Activated CD4-positive, alpha-beta T cell treated with anti-CD3 and anti-CD28 coated beads, Interleukin-2, amount 50 U/mL, for 16 hours (primary cell): ENCODE data around the gene EYA2.

Source experiments
- DNase-seq: peaks from one replicate; pipeline ENCODE4 v3.0.0-alpha.2; 2020

The EYA2 gene

DNA sequence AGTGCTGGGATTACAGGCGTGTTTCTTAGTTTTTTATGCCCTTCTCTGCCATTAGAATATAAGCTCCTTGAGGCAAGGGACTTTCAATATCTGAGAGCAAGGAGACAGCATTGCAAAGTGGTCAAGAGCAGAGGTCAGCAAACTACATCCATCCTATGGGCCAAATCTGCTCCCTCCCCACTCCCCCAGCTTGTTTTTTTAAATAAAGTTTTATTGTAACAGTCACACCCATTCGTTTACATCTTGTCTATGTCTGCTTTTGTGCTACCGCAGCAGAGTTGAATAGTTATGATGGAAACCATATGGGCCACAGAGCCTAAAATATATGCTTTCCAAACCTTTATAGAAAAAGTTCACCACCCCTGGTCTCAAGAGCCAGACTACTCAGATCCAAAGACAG is 227.9 kb downstream of the EYA2 start:
- DNase-seq, result no peak

DNA sequence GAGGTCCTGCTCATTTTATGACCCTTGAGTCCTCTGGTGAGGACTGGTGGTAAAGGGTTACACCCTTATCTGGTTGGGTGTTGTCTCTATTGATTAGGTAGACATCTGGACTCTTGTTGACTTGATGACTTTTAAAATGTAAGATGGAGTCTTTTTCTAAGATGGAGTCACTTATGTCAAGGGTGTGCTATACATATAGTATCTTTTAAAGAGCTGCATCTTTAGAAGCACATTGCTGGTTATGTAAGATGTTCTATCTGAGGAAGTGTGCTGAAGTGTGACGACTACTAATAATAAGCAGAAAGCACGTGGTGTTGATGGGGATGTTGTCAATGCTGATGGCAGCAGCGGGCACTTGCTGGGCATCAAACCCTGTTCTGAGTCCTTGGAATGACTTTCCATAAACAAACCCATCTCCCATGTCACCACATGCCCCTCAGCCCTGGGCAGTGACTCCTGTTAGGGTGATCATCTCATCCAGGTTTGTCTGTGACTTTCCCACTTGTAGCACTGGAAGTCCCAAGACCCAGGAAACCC is 229.6 kb downstream of the EYA2 start:
- no peak for DNase-seq

DNA sequence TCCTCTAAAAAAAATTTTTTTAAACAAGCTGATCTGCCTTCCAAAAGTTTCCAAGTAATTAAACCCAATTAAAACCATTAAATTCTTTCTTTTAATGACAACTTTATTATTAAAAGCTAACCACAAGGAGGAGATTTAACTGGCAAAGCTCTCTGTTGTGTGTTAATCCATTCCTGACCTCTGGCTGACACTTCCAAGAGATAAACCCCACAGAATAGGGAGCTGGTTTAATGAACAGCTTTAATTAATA is 230.8 kb downstream of the EYA2 start:
- DNase-seq, result no peak

DNA sequence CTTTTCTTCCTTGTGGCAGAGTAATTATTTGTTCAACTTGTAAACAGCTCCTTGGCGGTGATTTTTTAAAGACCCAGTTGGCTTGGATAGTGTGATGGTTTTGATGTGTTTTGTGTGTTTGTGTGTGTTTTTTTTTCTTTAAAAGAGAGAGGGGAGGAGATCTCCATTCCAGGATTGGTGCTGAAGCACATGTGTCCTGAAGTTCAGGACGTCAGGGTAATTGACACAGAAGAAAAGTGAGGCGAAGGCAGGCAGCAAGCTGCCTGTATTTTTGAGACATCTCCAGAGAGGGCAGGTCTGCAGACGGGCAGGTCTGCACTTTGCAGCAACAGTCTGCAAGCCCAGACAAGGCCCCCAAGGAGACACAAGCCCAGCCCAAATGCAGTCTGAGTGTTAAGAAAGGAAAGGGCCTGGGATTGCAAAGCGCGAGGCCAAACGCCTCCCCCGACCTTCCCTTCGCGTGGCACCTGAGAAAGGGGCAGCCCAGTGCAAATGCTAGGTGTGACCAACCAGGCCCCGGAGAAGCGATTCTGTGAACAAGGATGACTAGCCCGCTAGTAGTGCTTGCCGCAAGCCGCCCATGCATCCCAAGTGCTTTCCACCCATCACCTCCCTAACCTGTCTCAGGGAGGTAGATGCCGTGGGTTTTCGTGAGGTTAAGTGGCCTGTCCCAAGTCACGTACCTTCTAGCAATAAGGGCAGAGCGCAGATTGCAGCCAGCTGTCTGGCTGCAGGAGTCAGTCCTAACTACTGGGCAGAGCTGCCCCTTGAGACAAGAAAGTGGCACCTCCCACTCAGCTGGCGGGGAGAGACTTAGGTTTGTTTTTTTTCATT is 231.3 kb downstream of the EYA2 start:
- no peak for DNase-seq

GRCh38 chr20:47126709-47127108 is 232.1 kb downstream of the EYA2 start:
- DNase-seq, result no peak

- DNase-seq, result no peak
These were observed 232.9 kb downstream of the EYA2 start for GRCh38 chr20:47127546-47127945.

DNA sequence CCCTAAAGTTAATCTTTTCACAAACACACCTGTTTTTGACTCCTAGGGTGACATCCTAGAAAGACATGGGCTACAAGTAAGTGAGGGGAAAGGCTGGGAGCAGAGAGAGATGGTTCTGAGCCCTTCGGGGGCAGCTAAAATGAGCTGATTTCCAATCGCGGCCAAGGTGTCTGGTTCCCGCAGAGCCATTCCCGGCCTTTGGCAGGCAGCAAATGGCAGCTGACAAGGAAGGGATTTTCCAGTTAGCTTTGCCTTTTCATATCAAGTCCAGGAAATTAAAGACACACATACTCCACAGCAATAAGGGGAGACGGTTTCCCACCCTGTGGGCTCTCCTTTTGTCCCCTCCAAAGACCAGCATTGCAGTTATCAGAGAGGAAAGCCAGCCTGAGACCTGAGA is 233.4 kb downstream of the EYA2 start:
- DNase-seq, result no peak

GRCh38 chr20:47129306-47129705 is 234.7 kb downstream of the EYA2 start:
- DNase-seq, result no peak

DNA sequence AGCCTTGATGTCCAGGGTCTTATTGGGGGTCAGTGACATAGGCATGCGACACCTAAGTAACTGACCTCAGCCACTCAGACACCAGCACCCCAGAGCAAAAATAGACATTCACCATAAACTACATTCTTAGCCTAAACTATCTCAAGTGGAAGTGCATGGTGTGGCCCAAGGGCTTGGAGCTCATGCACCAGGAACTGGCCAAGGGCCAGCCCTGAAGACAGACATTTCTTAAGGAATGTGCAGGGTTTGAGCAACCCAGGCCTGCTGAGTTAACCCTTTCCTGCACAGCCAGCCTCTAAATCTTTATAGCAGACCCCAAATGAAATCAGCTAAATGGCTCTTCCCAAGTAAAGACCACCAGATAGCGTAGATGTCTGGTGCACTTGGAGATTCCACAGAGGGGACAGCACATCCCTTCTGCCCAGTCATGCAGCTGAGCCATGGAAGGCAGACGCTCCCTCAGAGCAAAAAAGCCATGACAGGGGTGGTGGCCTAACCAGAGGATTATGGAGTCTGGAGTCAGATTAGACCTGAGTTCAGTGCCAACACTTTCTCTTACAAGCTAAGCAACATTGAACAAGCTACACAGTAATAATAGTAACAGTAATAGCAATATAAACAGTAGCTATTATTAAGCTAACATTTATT is 239.3 kb downstream of the EYA2 start:
- DNase-seq, result no peak

GRCh38 chr20:47136782-47137181 is 242.1 kb downstream of the EYA2 start:
- DNase-seq, result no peak

DNA sequence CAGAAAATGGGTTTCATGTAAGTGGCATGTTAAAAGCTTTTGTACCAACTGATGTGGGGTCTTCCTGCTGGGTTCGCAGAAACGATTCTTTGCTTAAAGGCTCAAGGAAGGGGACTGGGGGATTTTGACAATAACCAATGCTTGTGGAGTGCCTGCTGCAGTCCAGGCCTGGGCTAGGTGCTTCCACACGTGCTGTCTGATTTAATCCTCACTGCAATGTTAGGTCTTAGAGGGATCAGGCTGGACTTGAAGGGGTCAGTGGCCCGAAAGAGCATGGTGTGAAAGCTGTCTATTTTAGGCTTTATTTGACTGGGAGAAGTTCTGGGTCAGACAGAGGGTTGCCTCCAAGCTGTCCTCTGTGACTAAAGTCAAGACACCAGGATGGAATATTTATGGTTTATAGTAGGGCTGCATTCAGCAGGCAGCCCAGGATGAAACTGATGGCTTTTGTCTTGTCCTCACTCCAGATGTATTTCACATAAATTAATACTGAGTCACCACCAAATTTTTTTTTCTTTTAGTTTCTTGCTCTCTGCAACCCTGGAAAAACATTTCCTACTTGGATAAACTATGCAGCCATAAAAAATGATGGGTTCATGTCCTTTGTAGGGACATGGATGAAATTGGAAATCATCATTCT is 242.7 kb downstream of the EYA2 start:
- no peak for DNase-seq

DNA sequence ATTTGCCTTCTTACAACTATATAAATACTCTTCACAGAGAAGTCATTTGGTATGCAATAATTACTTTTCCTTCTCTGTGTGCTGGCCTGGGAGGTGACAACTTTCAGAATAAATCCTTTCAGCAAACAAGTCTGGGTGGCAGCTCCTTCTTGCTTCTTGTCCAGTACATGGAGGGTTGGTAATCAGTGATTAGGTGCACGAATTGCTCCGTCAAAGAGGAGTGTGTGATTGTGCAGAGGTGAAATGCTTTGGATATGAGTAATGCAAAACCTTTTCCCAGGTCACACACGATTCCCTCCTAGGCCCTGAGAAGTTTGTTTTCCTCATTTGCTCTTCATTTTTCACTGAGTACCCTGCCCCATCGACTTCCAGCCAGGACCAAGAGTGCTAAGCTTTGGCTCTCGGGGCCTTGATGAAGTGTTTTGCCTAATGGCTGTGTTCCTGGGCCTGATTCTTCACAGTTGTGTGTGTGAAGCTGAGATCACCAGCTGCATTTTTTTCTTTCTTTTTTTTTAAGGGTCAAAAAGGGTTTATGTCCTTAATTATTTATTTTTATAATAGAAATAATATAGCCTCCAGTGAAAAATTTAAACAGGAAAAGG is 245.4 kb downstream of the EYA2 start:
- DNase-seq, result no peak

DNA sequence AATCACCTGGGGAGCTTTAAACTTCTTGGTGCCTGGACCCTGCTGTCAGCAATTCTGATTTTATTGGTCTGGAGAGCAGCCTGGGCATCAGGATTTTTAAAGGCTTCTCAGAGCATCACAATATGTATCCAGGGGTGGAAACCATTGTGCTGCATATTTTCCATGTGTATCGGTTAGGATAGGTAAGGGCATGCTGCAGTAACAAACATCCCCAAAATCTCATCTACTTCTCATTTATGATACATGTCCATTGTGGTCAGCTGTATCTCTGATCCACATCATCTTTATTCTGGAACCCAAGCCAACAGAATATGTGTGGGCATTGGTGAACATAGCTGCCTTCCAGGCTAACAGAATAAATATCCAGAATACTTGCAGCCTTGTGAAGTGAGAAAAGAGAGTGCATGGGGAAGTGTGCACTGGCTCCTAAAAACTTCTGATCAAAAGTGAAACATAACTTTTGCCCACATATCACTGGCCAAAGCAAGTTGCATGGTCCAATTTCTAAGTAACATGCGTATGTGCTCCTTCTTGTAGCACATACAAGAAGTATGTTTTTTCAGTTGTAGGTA is 246.8 kb downstream of the EYA2 start:
- DNase-seq, result no peak

DNA sequence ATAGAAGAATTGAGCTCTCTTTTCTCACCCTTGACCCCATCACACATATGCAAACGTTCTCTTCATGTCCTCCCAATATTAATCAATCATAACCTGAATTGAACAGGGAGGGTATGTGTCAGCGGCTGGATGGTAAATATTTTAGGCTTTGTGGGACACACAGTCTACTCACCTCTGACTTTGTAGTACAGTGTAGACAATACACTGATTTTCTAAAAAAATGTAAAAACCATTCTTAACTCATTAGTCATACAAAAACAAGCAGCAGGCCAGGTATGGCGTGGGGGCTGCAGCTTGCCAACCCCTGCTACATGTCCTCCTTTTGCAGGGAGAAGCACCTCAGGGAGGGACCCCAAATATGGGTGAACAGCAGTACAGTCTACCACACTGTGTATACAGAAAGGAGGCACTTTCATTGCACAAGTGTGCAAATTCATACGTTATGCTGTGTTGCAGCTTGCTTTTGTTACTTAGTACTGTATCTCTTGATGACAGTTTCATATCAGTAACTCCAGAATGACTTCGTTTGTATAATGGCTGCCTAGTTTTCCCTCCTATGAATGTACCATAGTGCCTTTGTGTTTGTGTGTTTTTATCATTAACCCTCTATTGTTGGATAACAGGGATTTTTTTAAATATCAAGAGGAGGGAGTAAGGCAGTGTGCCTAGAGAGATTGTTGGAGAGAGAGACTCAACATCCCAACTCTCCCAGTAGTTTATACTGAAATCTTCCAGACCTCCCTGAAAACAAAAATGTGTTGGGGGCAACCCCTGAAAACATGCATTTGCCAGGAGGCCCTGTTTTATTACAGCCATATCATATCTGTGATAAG is 247.5 kb downstream of the EYA2 start:
- DNase-seq, result no peak

GRCh38 chr20:47142774-47143170 is 248.1 kb downstream of the EYA2 start:
- no peak for DNase-seq

DNA sequence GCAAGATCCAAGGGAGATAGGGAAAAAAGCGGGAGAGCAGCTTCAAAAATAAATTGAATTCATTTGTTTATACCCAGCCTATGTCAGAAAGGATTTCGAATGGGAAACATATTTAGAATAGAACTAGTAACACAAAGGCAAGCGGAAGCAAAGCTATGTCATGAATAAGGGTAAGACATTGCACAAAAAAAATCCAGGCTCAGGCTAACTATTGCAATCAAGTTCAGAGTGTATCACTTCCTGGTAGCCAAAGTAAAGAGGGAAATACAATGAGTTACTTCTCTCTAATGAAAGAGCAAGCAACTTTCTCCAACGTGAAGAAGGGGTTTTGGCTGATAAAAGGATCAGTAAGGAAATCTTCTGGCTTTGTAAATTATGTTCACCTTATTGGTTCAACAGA is 249.0 kb downstream of the EYA2 start:
- no peak for DNase-seq

- DNase-seq, result no peak
These were observed 249.8 kb downstream of the EYA2 start for GRCh38 chr20:47144463-47144862.

GRCh38 chr20:47146686-47147085 is 252.0 kb downstream of the EYA2 start:
- no peak for DNase-seq

- no peak for DNase-seq
These were observed 253.4 kb downstream of the EYA2 start for GRCh38 chr20:47148059-47148458.

DNA sequence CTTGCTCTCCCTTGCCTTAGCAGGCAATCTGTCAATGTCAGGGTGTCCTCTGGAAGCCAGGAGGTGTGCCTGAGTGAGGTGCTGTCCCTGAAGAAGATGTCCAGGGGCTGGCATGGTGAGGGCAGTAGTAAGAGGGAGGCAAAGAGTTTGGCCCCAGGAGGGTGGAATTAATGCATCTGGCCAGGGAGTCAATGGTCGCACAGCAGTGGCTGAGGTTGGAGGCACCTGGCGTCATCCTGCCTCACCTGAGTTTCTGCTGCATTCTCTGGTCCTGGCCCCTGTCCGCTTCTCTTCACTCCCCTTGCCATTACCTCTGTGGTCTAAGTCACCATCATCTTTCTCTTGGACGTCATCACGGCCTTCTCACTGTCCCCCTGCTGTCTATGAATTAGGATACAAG is 255.3 kb downstream of the EYA2 start:
- no peak for DNase-seq

- peak; percentile 42 for DNase-seq
These were observed 255.9 kb downstream of the EYA2 start for GRCh38 chr20:47150403-47151152.

DNA sequence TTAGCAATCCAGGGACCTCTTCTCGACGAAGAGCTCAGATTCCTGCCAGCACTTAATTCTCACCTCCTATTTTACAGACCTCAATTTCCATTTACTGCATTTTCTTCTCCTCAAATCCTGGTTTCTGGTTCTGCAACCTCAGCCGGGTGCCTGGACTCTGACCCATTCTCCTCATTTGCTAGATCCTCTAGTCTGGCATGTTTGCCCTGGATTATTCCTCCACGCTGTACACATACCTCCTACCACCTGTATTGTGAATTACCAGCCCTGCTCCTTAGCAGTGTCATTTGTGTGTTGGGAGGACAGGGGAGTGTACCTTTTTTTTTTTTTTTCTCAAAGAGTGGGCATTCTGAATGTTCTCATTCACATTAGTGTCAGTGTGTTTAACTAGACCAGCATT is 257.4 kb downstream of the EYA2 start:
- DNase-seq, result no peak
